DMS53 (cell line): ENCODE measurements around the gene HTR2B.
"Not testable (repeated sequence)": the region's sequence is repeated elsewhere in the genome, so short reads cannot be mapped to it uniquely, and the experiment has no call there.

Experiments used
- DNase-seq: peaks from one replicate; lab custom pipeline; 2025; lab: John Stamatoyannopoulos, UW

Gene HTR2B

GRCh38 chr2:231124838-231125568 lies at the start of gene HTR2B:
Gene HTR2B, minus strand, starts transcription at chr2:231125042. Its CDS starts 1,278 bp downstream, at chr2:231123764.
- no peak for DNase-seq

- no peak for DNase-seq
Measured at GRCh38 chr2:231174211-231174651, 49.4 kb upstream of the HTR2B start.

DNA sequence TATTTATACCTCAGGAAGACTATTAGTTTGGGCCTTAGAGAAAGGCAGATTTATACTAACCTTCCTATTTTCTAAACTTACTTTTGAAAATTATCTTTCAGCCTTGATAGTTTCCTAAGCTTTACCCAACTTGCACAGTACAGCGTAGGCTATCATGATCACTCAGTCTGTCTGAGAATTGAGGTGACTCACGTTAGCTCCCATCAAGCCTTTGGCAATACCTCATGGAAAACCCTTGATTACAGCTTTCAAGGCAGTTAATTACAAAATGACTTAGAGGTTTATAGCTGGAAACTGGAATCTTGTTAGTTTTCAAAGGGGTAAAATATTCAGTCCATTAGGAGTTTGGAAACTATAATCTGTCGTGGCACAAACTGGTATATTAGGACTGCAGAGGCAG lies 47.2 kb upstream of the HTR2B start:
- no peak for DNase-seq

GRCh38 chr2:231170055-231170454 lies 45.2 kb upstream of the HTR2B start:
- DNase-seq = no peak

GRCh38 chr2:231169488-231169887 lies 44.6 kb upstream of the HTR2B start:
- DNase-seq = no peak

DNA sequence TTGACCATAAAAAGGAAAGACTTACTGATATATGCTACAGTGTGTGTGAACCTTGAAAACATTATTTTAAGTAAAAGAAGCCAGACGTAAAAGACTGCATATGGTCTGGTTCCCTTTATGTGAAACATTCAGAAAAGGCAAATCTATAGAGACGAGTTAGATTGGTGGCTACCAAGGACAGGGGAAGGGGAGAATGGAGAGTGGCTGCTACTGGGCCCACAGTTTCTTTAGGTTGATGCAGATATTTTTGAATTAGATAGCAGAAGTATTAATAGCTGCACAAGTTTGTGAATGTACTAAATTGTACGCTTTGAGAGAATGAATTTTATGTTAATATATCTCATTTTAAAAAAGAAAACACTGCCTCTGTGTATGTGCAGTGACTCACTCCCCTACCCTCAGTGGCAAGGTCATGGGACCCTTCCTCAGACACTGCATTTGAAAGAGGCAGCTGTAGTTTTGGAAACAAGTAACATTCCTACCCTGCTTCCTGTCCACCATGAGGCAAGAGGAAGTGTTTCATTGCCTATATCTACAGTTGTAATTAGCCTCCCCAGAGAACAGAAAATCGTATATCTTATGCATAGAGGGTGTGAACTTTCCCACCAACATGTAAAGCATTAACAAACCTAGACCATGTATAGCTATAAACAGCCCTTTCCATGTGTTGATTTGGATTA lies 43.8 kb upstream of the HTR2B start:
- DNase-seq = no peak

- DNase-seq = no peak
Measured at GRCh38 chr2:231167745-231168459, 43.1 kb upstream of the HTR2B start.

GRCh38 chr2:231163414-231164095 lies 38.7 kb upstream of the HTR2B start:
- DNase-seq = no peak

DNA sequence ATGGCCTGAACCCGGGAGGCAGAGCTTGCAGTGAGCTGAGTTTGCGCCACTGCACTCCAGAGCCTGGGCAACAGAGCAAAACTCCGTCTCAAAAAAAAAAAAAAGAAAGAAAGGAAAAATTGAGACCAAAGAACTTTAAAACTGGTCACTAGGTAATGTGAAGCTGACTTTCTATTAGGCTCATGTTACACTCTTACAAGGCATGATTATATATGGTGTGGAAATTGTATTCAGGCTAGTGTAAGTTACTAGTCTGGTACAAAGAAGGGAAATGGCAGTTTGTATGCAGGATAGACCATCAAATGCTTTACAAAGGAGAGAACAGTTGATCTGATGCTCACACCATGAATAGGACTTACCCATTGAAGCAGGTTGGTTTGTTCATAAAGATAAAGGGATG lies 38.2 kb upstream of the HTR2B start:
- no peak for DNase-seq

GRCh38 chr2:231161877-231162329 lies 37.1 kb upstream of the HTR2B start:
- no peak for DNase-seq

GRCh38 chr2:231161252-231161839 lies 36.5 kb upstream of the HTR2B start:
- DNase-seq = no peak

GRCh38 chr2:231160701-231161100 lies 35.9 kb upstream of the HTR2B start:
- no peak for DNase-seq

GRCh38 chr2:231159306-231159705 lies 34.5 kb upstream of the HTR2B start:
- DNase-seq = no peak

- DNase-seq = no peak
Measured at GRCh38 chr2:231152800-231153557, 28.1 kb upstream of the HTR2B start.

GRCh38 chr2:231146665-231147064 lies 21.8 kb upstream of the HTR2B start:
- no peak for DNase-seq

DNA sequence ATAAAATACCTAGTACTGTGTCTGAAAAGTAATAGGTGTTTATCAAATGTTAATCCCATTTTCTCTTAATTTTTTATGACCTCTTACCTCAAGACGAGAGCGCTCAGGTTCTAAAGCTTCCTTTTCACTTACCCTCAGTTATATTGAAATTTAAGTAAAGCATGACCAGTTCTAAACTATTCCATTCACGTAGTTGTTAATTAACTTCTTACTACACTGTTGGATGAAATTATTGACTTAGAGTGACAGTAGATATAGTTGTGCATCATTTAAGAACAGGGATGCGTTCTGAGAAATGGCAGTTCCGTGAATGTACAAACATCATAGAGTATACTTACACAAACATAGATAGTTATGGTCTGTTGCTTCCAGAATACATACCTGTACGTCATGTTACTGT lies 20.1 kb upstream of the HTR2B start:
- DNase-seq = peak; percentile 73

DNA sequence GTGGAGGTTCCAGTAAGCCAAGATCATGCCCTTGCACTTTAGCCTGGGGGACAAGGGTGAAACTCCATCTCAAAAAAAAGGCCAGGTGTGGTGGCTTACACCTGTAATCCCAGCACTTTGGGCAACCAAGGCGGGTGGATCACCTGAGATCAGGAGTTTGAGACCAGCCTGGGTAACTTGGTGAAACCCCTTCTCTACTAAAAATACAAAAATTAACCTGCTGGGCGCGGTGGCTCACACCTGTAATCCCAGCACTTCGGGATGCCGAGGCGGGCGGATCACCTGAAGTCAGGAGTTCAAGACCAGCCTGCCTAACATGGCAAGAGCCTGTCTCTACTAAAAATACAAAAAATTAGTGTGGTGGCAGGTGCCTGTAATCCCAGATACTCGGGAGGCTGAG lies 16.0 kb upstream of the HTR2B start:
- not testable (repeated sequence) for DNase-seq

DNA sequence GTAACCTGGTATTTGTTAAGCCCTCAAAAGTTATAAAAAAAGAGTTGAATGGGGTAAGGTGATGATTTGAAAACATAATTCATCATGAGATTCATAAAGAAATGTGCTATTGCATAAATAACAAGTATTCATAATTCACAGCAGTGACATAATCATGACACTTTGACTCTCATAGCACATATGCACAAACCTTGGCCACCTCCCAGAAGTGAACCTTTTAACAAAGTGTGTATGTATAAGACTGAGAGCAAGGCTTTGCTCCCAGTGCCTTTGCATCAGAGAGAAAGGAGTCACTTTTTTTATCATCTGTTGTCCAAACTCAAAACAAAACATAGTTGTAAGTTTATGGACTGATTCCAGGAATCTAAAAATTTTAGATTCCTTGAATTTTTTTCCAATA lies 15.0 kb upstream of the HTR2B start:
- no peak for DNase-seq

GRCh38 chr2:231138699-231139098 lies 13.9 kb upstream of the HTR2B start:
- DNase-seq = peak; percentile 9

DNA sequence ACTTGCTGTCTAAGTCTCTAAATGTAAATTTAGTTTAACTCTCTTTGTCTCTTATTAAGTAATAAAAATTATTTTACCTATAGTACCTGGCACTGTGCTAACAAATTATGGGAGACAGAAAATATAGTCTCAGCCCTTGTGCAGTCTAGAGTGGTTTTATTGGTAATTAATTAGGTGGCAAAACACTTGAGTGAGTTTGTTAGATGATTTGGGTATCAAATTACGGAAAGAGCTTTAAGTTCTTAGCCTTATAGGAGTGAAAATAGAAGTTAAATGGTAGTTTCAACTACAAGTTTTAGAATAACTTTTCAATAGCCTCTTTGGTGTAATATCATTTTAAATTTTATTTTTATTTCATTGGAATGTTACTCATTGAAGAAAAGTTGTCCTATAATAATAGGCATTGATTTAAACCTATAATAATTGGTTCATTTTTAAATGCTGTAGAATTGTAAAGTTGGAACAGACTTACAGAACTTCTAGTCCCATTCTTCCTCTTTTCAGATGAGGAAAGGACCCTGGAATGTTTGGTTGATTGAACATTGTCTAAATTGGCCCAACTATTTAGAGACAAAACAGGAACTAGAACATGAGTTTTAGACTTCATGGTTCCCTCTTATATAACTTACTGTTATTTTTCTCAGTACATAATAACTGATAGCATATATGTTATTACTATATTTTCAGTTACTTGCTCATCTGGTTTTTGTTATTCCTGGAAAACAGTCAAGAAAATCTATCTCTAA lies 10.2 kb upstream of the HTR2B start:
- no peak for DNase-seq
